ENCODE data around the gene DNAJC1. TPM values are rescaled to one million over a fixed set of nuclear protein-coding genes. Genes with fewer than 3 reads are reported as not detected.
A peak's percentile ranks its signal among the peaks of the same experiment; 100 is the strongest.
"Not testable (repeated sequence)": the region's sequence is repeated elsewhere in the genome, so short reads cannot be mapped to it uniquely, and the experiment has no call there.

The DNAJC1 gene
- total and polyA plus RNA-seq, 4 donors, result 21.2 to 48.1 (median 32.5) TPM

- H3K4me1 ChIP-seq (ENCODE audit: control insufficient read depth in 4 of 4, insufficient read depth in 4 of 4, low read length in 3 of 4), result no peaks in the 10 kb centered on the region
- H3K4me3 ChIP-seq (ENCODE audit: low read depth in 1 of 3, low read length in 3 of 3), result no peak overlapping the region
- no peak for DNase-seq (ENCODE audit: low spot score)
- H3K9me3 ChIP-seq (ENCODE audit: control insufficient read depth in 4 of 4, low read length in 3 of 4), result no peaks in the 10 kb centered on the region
- 96% methylated on average over 1 of the region's 1 CpG for WGBS
- H3K27ac ChIP-seq (ENCODE audit: low read depth in 1 of 2, low read length in 2 of 2), result no peak overlapping the region
- no peaks in the 10 kb centered on the region for H3K27me3 ChIP-seq (ENCODE audit: control insufficient read depth in 4 of 4, insufficient read depth in 4 of 4, low read length in 3 of 4)
- no peak overlapping the region for H3K9ac ChIP-seq (ENCODE audit: low read depth in 1 of 2, low read length in 2 of 2)
- H3K36me3 ChIP-seq (ENCODE audit: control insufficient read depth in 4 of 4, insufficient read depth in 3 of 4, low read depth in 1 of 4, low read length in 3 of 4), result peaks cover 0 to 3% (median 0%) of the 10 kb centered on the region in 4 donors
- TF ChIP-seq CTCF (IDR thresholded peaks at IDR 0.05; ENCODE audit: low read depth, low read length, missing input control), result no peak
- no peak for TF ChIP-seq HNF4G (IDR thresholded peaks at IDR 0.05)
- no peak for TF ChIP-seq FOXA1 (IDR thresholded peaks at IDR 0.05)
- no peak for TF ChIP-seq HNF4A (conservative IDR thresholded peaks at IDR 0.05)
- no peak for TF ChIP-seq MAX (IDR thresholded peaks at IDR 0.05)
These were observed 159.9 kb downstream of the DNAJC1 start for GRCh38 chr10:21843645-21844044.

- H3K27me3 ChIP-seq (ENCODE audit: control insufficient read depth in 4 of 4, insufficient read depth in 4 of 4, low read length in 3 of 4); H3K36me3 ChIP-seq (ENCODE audit: control insufficient read depth in 4 of 4, insufficient read depth in 3 of 4, low read depth in 1 of 4, low read length in 3 of 4); H3K9me3 ChIP-seq (ENCODE audit: control insufficient read depth in 4 of 4, low read length in 3 of 4); H3K27ac ChIP-seq (ENCODE audit: low read depth in 1 of 2, low read length in 2 of 2); H3K4me3 ChIP-seq (ENCODE audit: low read depth in 1 of 3, low read length in 3 of 3); H3K4me1 ChIP-seq (ENCODE audit: control insufficient read depth in 4 of 4, insufficient read depth in 4 of 4, low read length in 3 of 4); H3K9ac ChIP-seq (ENCODE audit: low read depth in 1 of 2, low read length in 2 of 2); DNase-seq (ENCODE audit: low spot score): not testable (repeated sequence)
- WGBS, result 98% methylated on average over 2 of the region's 2 CpGs
These were observed 162.3 kb downstream of the DNAJC1 start for GRCh38 chr10:21841273-21841672.

- not testable (repeated sequence) for H3K4me1 ChIP-seq (ENCODE audit: control insufficient read depth in 4 of 4, insufficient read depth in 4 of 4, low read length in 3 of 4); H3K9me3 ChIP-seq (ENCODE audit: control insufficient read depth in 4 of 4, low read length in 3 of 4); DNase-seq (ENCODE audit: low spot score); H3K36me3 ChIP-seq (ENCODE audit: control insufficient read depth in 4 of 4, insufficient read depth in 3 of 4, low read depth in 1 of 4, low read length in 3 of 4); H3K27ac ChIP-seq (ENCODE audit: low read depth in 1 of 2, low read length in 2 of 2); H3K27me3 ChIP-seq (ENCODE audit: control insufficient read depth in 4 of 4, insufficient read depth in 4 of 4, low read length in 3 of 4); H3K9ac ChIP-seq (ENCODE audit: low read depth in 1 of 2, low read length in 2 of 2); H3K4me3 ChIP-seq (ENCODE audit: low read depth in 1 of 3, low read length in 3 of 3)
- WGBS, result 98% methylated on average over 29 of the region's 29 CpGs
These were observed 166.0 kb downstream of the DNAJC1 start for GRCh38 chr10:21837487-21837886.

GRCh38 chr10:21834574-21834973, 169.0 kb downstream of the DNAJC1 start:
- not testable (repeated sequence) for H3K9me3 ChIP-seq (ENCODE audit: control insufficient read depth in 4 of 4, low read length in 3 of 4); H3K27me3 ChIP-seq (ENCODE audit: control insufficient read depth in 4 of 4, insufficient read depth in 4 of 4, low read length in 3 of 4); H3K36me3 ChIP-seq (ENCODE audit: control insufficient read depth in 4 of 4, insufficient read depth in 3 of 4, low read depth in 1 of 4, low read length in 3 of 4); H3K27ac ChIP-seq (ENCODE audit: low read depth in 1 of 2, low read length in 2 of 2); H3K4me1 ChIP-seq (ENCODE audit: control insufficient read depth in 4 of 4, insufficient read depth in 4 of 4, low read length in 3 of 4); DNase-seq (ENCODE audit: low spot score); H3K9ac ChIP-seq (ENCODE audit: low read depth in 1 of 2, low read length in 2 of 2)
- H3K4me3 ChIP-seq (ENCODE audit: low read depth in 1 of 3, low read length in 3 of 3), result peak overlapping the region in 1 of 3 donors; percentile 6
- 94% methylated on average over 10 of the region's 10 CpGs for WGBS

- Histone ChIP-seq H3K27ac (ENCODE audit: low read depth in 1 of 2, low read length in 2 of 2) (no peak overlapping the region), H3K36me3 (ENCODE audit: control insufficient read depth in 4 of 4, insufficient read depth in 3 of 4, low read depth in 1 of 4, low read length in 3 of 4) (peaks cover 0 to 4% (median under 1%) of the 10 kb centered on the region in 4 donors), H3K9me3 (ENCODE audit: control insufficient read depth in 4 of 4, low read length in 3 of 4) (peaks cover 8 to 19% (median 9%) of the 10 kb centered on the region in 4 donors), H3K4me3 (ENCODE audit: low read depth in 1 of 3, low read length in 3 of 3) (no peak overlapping the region), H3K9ac (ENCODE audit: low read depth in 1 of 2, low read length in 2 of 2) (no peak overlapping the region), H3K4me1 (ENCODE audit: control insufficient read depth in 4 of 4, insufficient read depth in 4 of 4, low read length in 3 of 4) (no peaks in the 10 kb centered on the region), H3K27me3 (ENCODE audit: control insufficient read depth in 4 of 4, insufficient read depth in 4 of 4, low read length in 3 of 4) (no peaks in the 10 kb centered on the region)
- 99% methylated on average over 1 of the region's 1 CpG for WGBS
- DNase-seq (ENCODE audit: low spot score), result no peak
- no peak for TF ChIP-seq ATF3 (IDR thresholded peaks at IDR 0.05)
These were observed 170.8 kb downstream of the DNAJC1 start for GRCh38 chr10:21832821-21833130.

Data from liver (tissue), 9 donors.